HL-60 (cell line): ENCODE measurements around the gene ADIG.

ENCODE experiments used
- CTCF ChIP-seq: IDR thresholded peaks from one replicate; pipeline ENCODE4 v1.5.1; 2011; ENCODE audit warnings: low read length, control low read depth, inconsistent platforms; ENCODE audit not compliant: insufficient read depth
- POLR2AphosphoS5 ChIP-seq: IDR thresholded peaks from 2 replicates; pipeline ENCODE4 v1.6.1; 2012; ENCODE audit warnings: low read depth
- REST ChIP-seq: IDR thresholded peaks from 2 replicates; pipeline ENCODE4 v1.6.1; 2012; ENCODE audit warnings: low read depth; ENCODE audit not compliant: insufficient replicate concordance

GRCh38 chr20:38564680-38565079 lies 16.3 kb upstream of the ADIG start:
- TF ChIP-seq CTCF (no peak), POLR2AphosphoS5 (no peak), REST (no peak)
